H1 (cell line): ENCODE data around the gene SERPINB8. TPM values are rescaled to one million over a fixed set of nuclear protein-coding genes. Genes with fewer than 3 reads are reported as not detected.

Experiments used
- CTCF ChIA-PET: fragments of 300-600 bp; sonication (Branson Sonifier 250); formaldehyde crosslinking; loops from one replicate; lab custom pipeline; 2021; ENCODE audit not compliant: partially characterized antibody; lab: Charles Lee
- POLR2A ChIA-PET: fragments of 300-600 bp; sonication (Branson Sonifier 250); formaldehyde crosslinking; loops from one replicate; lab custom pipeline; 2021; ENCODE audit warnings: inconsistent platforms; ENCODE audit not compliant: partially characterized antibody; lab: Charles Lee
- DNase-seq, 2 experiments: peaks; one replicate each; pipeline versions ENCODE4 v3.0.0 to v3.0.0-alpha.2; 2010 to 2022; ENCODE audit warnings: low spot score in 2 of 2, low read depth in 1 of 2, mixed read lengths in 1 of 2
- FAIRE-seq: peaks from 2 replicates; lab custom pipeline; 2011; peaks lifted over from hg19 to GRCh38; lab: Jason Lieb, UNC
- H2AFZ ChIP-seq: 2 replicates; pipeline ENCODE4 v1.8.1; 2012; ENCODE audit warnings: low read length, inconsistent platforms
- H2AK5ac ChIP-seq: 2 replicates; pipeline ENCODE4 v1.6.1; 2013; ENCODE audit warnings: low read depth, low read length
- H2BK120ac ChIP-seq: replicated peaks from 2 replicates; pipeline ENCODE3; 2013; ENCODE audit warnings: low read depth, low read length, inconsistent platforms
- H2BK12ac ChIP-seq: 2 replicates; pipeline ENCODE4 v1.6.1; 2013; ENCODE audit warnings: low read depth, low read length
- H2BK15ac ChIP-seq: 2 replicates; pipeline ENCODE4 v1.6.1; 2013; ENCODE audit warnings: low read length
- H2BK20ac ChIP-seq: 2 replicates; pipeline ENCODE4 v1.6.1; 2013; ENCODE audit warnings: low read length
- H2BK5ac ChIP-seq: 2 replicates; pipeline ENCODE4 v1.6.1; 2013; ENCODE audit warnings: low read depth, low read length
- H3K14ac ChIP-seq: 2 replicates; pipeline ENCODE4 v1.6.1; 2013; ENCODE audit warnings: inconsistent platforms; ENCODE audit not compliant: insufficient read length
- H3K18ac ChIP-seq: 2 replicates; pipeline ENCODE4 v1.6.1; 2013; ENCODE audit warnings: low read length; ENCODE audit errors: extremely low read depth
- H3K23ac ChIP-seq: 2 replicates; pipeline ENCODE4 v1.6.1; 2013; ENCODE audit warnings: inconsistent platforms; ENCODE audit not compliant: insufficient read length
- H3K23me2 ChIP-seq: 2 replicates; pipeline ENCODE4 v1.6.1; 2013; ENCODE audit warnings: low read depth, low read length
- H3K27ac ChIP-seq: 2 replicates; pipeline ENCODE4 v1.6.1; 2011; ENCODE audit warnings: low read depth, low read length, inconsistent platforms
- H3K27me3 ChIP-seq, 4 experiments: replicated peaks in 1 of 4; 1 replicate in 1 of 4; 2 replicates in 3 of 4; pipeline versions ENCODE4 v1.6.1 to v1.8.1; 2011 to 2013; ENCODE audit warnings: low read length in 3 of 4, mild to moderate bottlenecking in 3 of 4, inconsistent platforms in 2 of 4, mixed read lengths in 2 of 4, moderate library complexity in 1 of 4; ENCODE audit not compliant: control insufficient read depth in 3 of 4, insufficient read depth in 3 of 4; ENCODE audit errors: extremely low read depth in 1 of 4
- H3K36me3 ChIP-seq, 4 experiments: 2 replicates each; pipeline versions ENCODE4 v1.6.1 to v1.8.1; 2011 to 2013; ENCODE audit warnings: mild to moderate bottlenecking in 4 of 4, low read length in 3 of 4, moderate library complexity in 2 of 4, control low read depth in 1 of 4, inconsistent platforms in 1 of 4; ENCODE audit not compliant: insufficient read depth in 4 of 4, control insufficient read depth in 2 of 4
- H3K4ac ChIP-seq: replicated peaks from 2 replicates; pipeline ENCODE3; 2013; ENCODE audit warnings: low read length, low read depth, mixed read lengths, inconsistent platforms; ENCODE audit not compliant: insufficient read length
- H3K4me1 ChIP-seq, 4 experiments: replicated peaks in 1 of 4; 1 replicate in 1 of 4; 2 replicates in 3 of 4; pipeline versions ENCODE4 v1.6.1 to v1.8.1; 2011 to 2013; ENCODE audit warnings: low read length in 3 of 4, inconsistent platforms in 2 of 4, mixed read lengths in 1 of 4; ENCODE audit not compliant: insufficient read depth in 4 of 4, control insufficient read depth in 3 of 4
- H3K4me2 ChIP-seq, 2 experiments: 2 replicates each; pipeline versions ENCODE4 v1.6.1 to v1.8.1; 2011 to 2013; ENCODE audit warnings: low read depth in 2 of 2, low read length in 2 of 2, control low read depth in 1 of 2, inconsistent platforms in 1 of 2, mild to moderate bottlenecking in 1 of 2; ENCODE audit not compliant: insufficient read depth in 1 of 2
- H3K4me3 ChIP-seq, 4 experiments: fragments of 200-600, 300-600 bp in 1 of 4; sonication (generic), shearing (Covaris generic), sonication (Bioruptor Twin) in 1 of 4; 2 replicates each; pipeline versions ENCODE4 v1.5.1 to v1.8.1; 2011 to 2016; ENCODE audit warnings: low read length in 4 of 4, low read depth in 3 of 4, control low read depth in 2 of 4, inconsistent platforms in 2 of 4, mild to moderate bottlenecking in 2 of 4, mixed read lengths in 1 of 4, moderate library complexity in 1 of 4; ENCODE audit not compliant: insufficient read depth in 2 of 4; ENCODE audit errors: extremely low read depth in 1 of 4
- H3K56ac ChIP-seq: replicated peaks from 2 replicates; pipeline ENCODE3; 2013; ENCODE audit warnings: low read depth, mild to moderate bottlenecking, mixed read lengths, low read length, inconsistent platforms; ENCODE audit not compliant: insufficient read length
- H3K79me1 ChIP-seq: 2 replicates; pipeline ENCODE4 v1.6.1; 2013; ENCODE audit warnings: low read depth, low read length, control low read depth
- H3K79me2 ChIP-seq, 2 experiments: 2 replicates each; pipeline versions ENCODE4 v1.6.1 to v1.8.1; 2012 to 2013; ENCODE audit warnings: low read length in 2 of 2, mild to moderate bottlenecking in 2 of 2, inconsistent platforms in 1 of 2; ENCODE audit not compliant: insufficient read depth in 2 of 2, control insufficient read depth in 1 of 2
- H3K9ac ChIP-seq, 4 experiments: replicated peaks in 1 of 4; 1 replicate in 1 of 4; 2 replicates in 3 of 4; pipeline versions ENCODE4 v1.6.1 to v1.8.1; 2011 to 2013; ENCODE audit warnings: low read depth in 3 of 4, low read length in 3 of 4, control low read depth in 2 of 4, mild to moderate bottlenecking in 2 of 4, moderate library complexity in 2 of 4, inconsistent platforms in 1 of 4; ENCODE audit errors: extremely low read depth in 1 of 4
- H3K9me3 ChIP-seq, 2 experiments: 2 replicates each; pipeline versions ENCODE4 v1.6.1 to v1.8.1; 2012 to 2013; ENCODE audit warnings: mild to moderate bottlenecking in 2 of 2, moderate library complexity in 2 of 2, control low read depth in 1 of 2, inconsistent platforms in 1 of 2, low read depth in 1 of 2, low read length in 1 of 2, mixed read lengths in 1 of 2; ENCODE audit not compliant: insufficient read depth in 2 of 2
- H4K20me1 ChIP-seq, 2 experiments: replicated peaks in 1 of 2; 2 replicates each; pipeline versions ENCODE3 to v1.8.1; 2011 to 2013; ENCODE audit warnings: inconsistent platforms in 2 of 2, low read length in 2 of 2, mild to moderate bottlenecking in 1 of 2; ENCODE audit not compliant: insufficient read depth in 2 of 2, control insufficient read depth in 1 of 2
- H4K5ac ChIP-seq: 2 replicates; pipeline ENCODE4 v1.6.1; 2013; ENCODE audit warnings: low read length, low read depth, mixed read lengths, inconsistent platforms; ENCODE audit not compliant: insufficient read length
- H4K8ac ChIP-seq: 2 replicates; pipeline ENCODE4 v1.8.0; 2013; ENCODE audit warnings: mild to moderate bottlenecking, moderate library complexity, low read length, inconsistent platforms; ENCODE audit not compliant: insufficient read depth; ENCODE audit errors: extremely low read depth
- H4K91ac ChIP-seq: replicated peaks from 2 replicates; pipeline ENCODE3; 2013; ENCODE audit warnings: low read length, mixed read lengths, inconsistent platforms; ENCODE audit not compliant: insufficient read length
- PHF8 ChIP-seq: fragments of 200-600 bp; sonication (generic); conservative IDR thresholded peaks from 2 replicates; pipeline ENCODE4 v1.7.1; 2012; ENCODE audit warnings: low read depth, mild to moderate bottlenecking, inconsistent platforms, low read length, moderate library complexity
- WGBS, 2 experiments: shearing (Covaris generic) in 1 of 2; methylation state at CpG; one replicate each; pipeline versions ENCODE4 v1.1.6 to v1.1.7; 2013 to 2015; ENCODE audit warnings: low lambda C conversion rate in 2 of 2, mixed read lengths in 2 of 2, inconsistent platforms in 1 of 2, low coverage in 1 of 2, missing lambda C conversion rate in 1 of 2; ENCODE audit not compliant: insufficient replicate concordance in 2 of 2, insufficient coverage in 1 of 2, insufficient read length in 1 of 2; ENCODE audit errors: extremely low coverage in 1 of 2, missing lambda C conversion rate in 1 of 2; 5-methylcytosine and 5-hydroxymethylcytosine counted together
- polyA plus RNA-seq, 7 experiments: library from polyadenylated mRNA; depleted of rRNA in 3 of 7; stranded (reverse) in 5 of 7; unstranded in 2 of 7; fragments of >200 nt in 5 of 7; fragments of 200-250 nt in 2 of 7; gene quantifications; 1 replicate in 5 of 7; 2 replicates in 1 of 7; 4 replicates in 1 of 7; pipeline versions ENCODE4 v1.2.1 to v1.2.3, GENCODE V29; 2011 to 2013; ENCODE audit warnings: missing spikeins in 2 of 7, mixed read lengths in 2 of 7
- total RNA-seq: library from RNA; stranded (reverse); fragmentation: NEBNext Ultra II Directional; extraction: Animal tissue kit (Norgen Biotek cat#: 25700); gene quantifications from 2 replicates; pipeline ENCODE4 v1.2.1, GENCODE V29; 2021

Gene SERPINB8
- total and polyA plus RNA-seq, 2 of the 8 experiments (the other 6 are each of a cell fraction or from before 2014, with no cell fraction given): 0.42 to 1.2 TPM

GRCh38 chr18:63980027-63980426 lies 10.1 kb downstream of the SERPINB8 start:
- H2BK12ac ChIP-seq: no peak overlapping the region
- no peak for TF ChIP-seq PHF8
- peaks cover 16 to 46% (median 29%) of the 10 kb centered on the region in 4 experiments for H3K27me3 ChIP-seq
- no peak overlapping the region for H3K4me3 ChIP-seq
- DNase-seq: no peak
- WGBS, 2 experiments: 89% methylated on average over 7 of the region's 7 CpGs; no CpG with 5 or more reads in 1 of the 2 experiments
- no peaks in the 10 kb centered on the region; the same call in 1 of the 2 replicates for H3K79me1 ChIP-seq
- H3K56ac ChIP-seq: no peak overlapping the region
- H3K9me3 ChIP-seq: no peaks in the 10 kb centered on the region
- H3K27ac ChIP-seq: no peak overlapping the region
- no peak overlapping the region for H2BK120ac ChIP-seq
- peaks cover 0 to 1% of the 10 kb centered on the region in 2 experiments for H4K20me1 ChIP-seq
- H3K4me2 ChIP-seq: no peak overlapping the region
- H3K4ac ChIP-seq: no peak overlapping the region
- H3K4me1 ChIP-seq: no peaks in the 10 kb centered on the region
- H3K9ac ChIP-seq: no peak overlapping the region
- H2BK15ac ChIP-seq: no peak overlapping the region
- no peak overlapping the region for H3K23ac ChIP-seq
- no peak overlapping the region for H2BK5ac ChIP-seq
- H4K5ac ChIP-seq: no peak overlapping the region
- ChIA-PET POLR2A (no interaction called here), CTCF (interaction anchor here (0.8 to 2.0 kb wide), 7 partner anchors 13 to 42 kb away, joined by 3 to 14 read pairs (median 4); no protein-coding TSS in a partner anchor)
- H3K36me3 ChIP-seq: no peaks in the 10 kb centered on the region
- FAIRE-seq: no peak
- H4K91ac ChIP-seq: no peak overlapping the region
- no peak overlapping the region for H3K14ac ChIP-seq
- no peak overlapping the region for H4K8ac ChIP-seq
- no peak overlapping the region for H2AK5ac ChIP-seq
- no peaks in the 10 kb centered on the region for H3K23me2 ChIP-seq
- no peaks in the 10 kb centered on the region for H3K79me2 ChIP-seq
- no peak overlapping the region for H2AFZ ChIP-seq
- H2BK20ac ChIP-seq: no peak overlapping the region
- H3K18ac ChIP-seq: no peak overlapping the region
